A673 (cell line): ENCODE data around the gene NEURL1B. TPM values are rescaled to one million over a fixed set of nuclear protein-coding genes. Genes with fewer than 3 reads are reported as not detected.

Experiments used
- BruUV-seq: library from RNA; stranded (reverse); fragments of 400-500 nt; replicated peaks from 2 replicates; lab custom pipeline; 2021; lab: Mats Ljungman, UMichigan
- CTCF ChIA-PET: fragments of 300-600 bp; sonication (Branson Sonifier 250); formaldehyde crosslinking; loops from one replicate; lab custom pipeline; 2022; ENCODE audit warnings: antibody characterized with exemption; lab: Charles Lee
- POLR2A ChIA-PET: fragments of 300-600 bp; sonication (Branson Sonifier 250); formaldehyde crosslinking; loops from one replicate; lab custom pipeline; 2022; ENCODE audit warnings: antibody characterized with exemption; ENCODE audit not compliant: low non-redundant PET; lab: Charles Lee
- DNase-seq: peaks from one replicate; pipeline ENCODE4 v3.0.0-alpha.2; 2015; ENCODE audit warnings: low spot score
- H3K27ac ChIP-seq: fragments of 200-600 bp; sonication (generic); 2 replicates; pipeline ENCODE4 v1.5.1; 2016; ENCODE audit warnings: mixed run types, low read depth, mild to moderate bottlenecking, mixed read lengths, antibody characterized with exemption, low read length; ENCODE audit not compliant: poor library complexity, severe bottlenecking
- H3K27me3 ChIP-seq: fragments of 200-600 bp; sonication (generic); replicated peaks from 2 replicates; pipeline ENCODE4 v1.6.1; 2017; ENCODE audit warnings: mixed run types, low read depth, mild to moderate bottlenecking, mixed read lengths, antibody characterized with exemption, low read length; ENCODE audit not compliant: insufficient read depth, poor library complexity
- H3K36me3 ChIP-seq: fragments of 200-600 bp; sonication (generic); 2 replicates; pipeline ENCODE4 v1.6.1; 2016; ENCODE audit warnings: mixed run types, mild to moderate bottlenecking, mixed read lengths, antibody characterized with exemption, low read length; ENCODE audit not compliant: insufficient read depth, poor library complexity, severe bottlenecking
- H3K4me1 ChIP-seq: fragments of 200-600 bp; sonication (generic); 2 replicates; pipeline ENCODE4 v1.6.1; 2017; ENCODE audit warnings: mixed run types, mild to moderate bottlenecking, mixed read lengths, antibody characterized with exemption, low read length; ENCODE audit not compliant: insufficient read depth, poor library complexity, severe bottlenecking
- H3K4me3 ChIP-seq: fragments of 200-600 bp; sonication (generic); 2 replicates; pipeline ENCODE4 v1.5.1; 2016; ENCODE audit warnings: low read depth, mixed run types, mild to moderate bottlenecking, mixed read lengths, low read length; ENCODE audit not compliant: poor library complexity, severe bottlenecking
- H3K9me3 ChIP-seq: fragments of 200-600 bp; sonication (generic); 2 replicates; pipeline ENCODE4 v1.6.1; 2016; ENCODE audit warnings: mixed run types, low read depth, mild to moderate bottlenecking, mixed read lengths, antibody characterized with exemption, low read length; ENCODE audit not compliant: poor library complexity, severe bottlenecking
- CTCF ChIP-seq: fragments of 300-800, 200-600 bp; sonication (generic); conservative IDR thresholded peaks from 2 replicates; pipeline ENCODE4 v1.5.1; 2017; ENCODE audit warnings: low read depth, mild to moderate bottlenecking, antibody characterized with exemption, low read length, moderate library complexity, mixed read lengths
- EZH2 ChIP-seq: fragments of 200-600 bp; sonication (generic); IDR thresholded peaks from 2 replicates; pipeline ENCODE4 v1.6.1; 2017; ENCODE audit warnings: borderline replicate concordance, low read depth, mild to moderate bottlenecking, mixed read lengths, antibody characterized with exemption, low read length; ENCODE audit not compliant: poor library complexity, severe bottlenecking
- intact Hi-C: fragments of 100-400 bp; cut with micrococcal nuclease; formaldehyde crosslinking; loops from one replicate; pipeline ENCODE4 v1.10.0; 2022; ENCODE audit not compliant: unreplicated experiment
- total RNA-seq: library from RNA; stranded (reverse); gene quantifications from 2 replicates; pipeline ENCODE4 v1.2.3, GENCODE V29; 2021

NEURL1B gene
- total RNA-seq, 1 experiment from 2014 or later, result 5.1 TPM

- Histone ChIP-seq H3K4me3 (no peak overlapping the region), H3K4me1 (no peaks in the 10 kb centered on the region), H3K27me3 (no peaks in the 10 kb centered on the region), H3K27ac (no peak overlapping the region), H3K9me3 (no peaks in the 10 kb centered on the region), H3K36me3 (no peaks in the 10 kb centered on the region)
- ChIA-PET CTCF (no interaction called here), POLR2A (no interaction called here)
- no peak for DNase-seq
- BruUV-seq, result no TSS peak
- TF ChIP-seq CTCF, result no peak
- TF ChIP-seq EZH2, result no peak
- intact Hi-C loops, result no loop called here
Measured at GRCh38 chr5:172623313-172623980, 17.6 kb upstream of the NEURL1B start.

- Histone ChIP-seq H3K4me1 (no peaks in the 10 kb centered on the region), H3K4me3 (no peak overlapping the region), H3K27ac (no peak overlapping the region), H3K9me3 (no peaks in the 10 kb centered on the region), H3K27me3 (no peaks in the 10 kb centered on the region), H3K36me3 (no peaks in the 10 kb centered on the region)
- TF ChIP-seq CTCF (no peak), EZH2 (no peak)
- no peak for DNase-seq
- intact Hi-C loops, result no loop called here
- BruUV-seq, result no TSS peak
- CTCF ChIA-PET, result no interaction called here
- POLR2A ChIA-PET, result no interaction called here
Measured at GRCh38 chr5:172624083-172624995, 16.7 kb upstream of the NEURL1B start.

GRCh38 chr5:172624996-172625964, 15.8 kb upstream of the NEURL1B start:
- CTCF ChIA-PET, result no interaction called here
- POLR2A ChIA-PET, result no interaction called here
- TF ChIP-seq CTCF (no peak), EZH2 (no peak)

More at GRCh38 chr5:172624996-172625964, 15.8 kb upstream of the NEURL1B start:
- no peaks in the 10 kb centered on the region for H3K9me3 ChIP-seq
- H3K36me3 ChIP-seq, result no peaks in the 10 kb centered on the region
- no TSS peak for BruUV-seq
- no peak overlapping the region for H3K4me3 ChIP-seq
- no peaks in the 10 kb centered on the region for H3K27me3 ChIP-seq
- DNase-seq, result no peak
- intact Hi-C loops, result no loop called here
- no peaks in the 10 kb centered on the region for H3K4me1 ChIP-seq
- no peak overlapping the region for H3K27ac ChIP-seq
